22Rv1 (cell line): ENCODE measurements around the gene CFAP97D1.

Source experiments
- H3K27ac ChIP-seq: fragments of 450-650 bp; 2 replicates; pipeline ENCODE4 v1.5.1; 2017
- CTCF ChIP-seq: fragments of 450-650 bp; IDR thresholded peaks from 2 replicates; pipeline ENCODE4 v1.5.1; 2017; ENCODE audit warnings: mild to moderate bottlenecking
- ZFX ChIP-seq: fragments of 450-650 bp; IDR thresholded peaks from 2 replicates; pipeline ENCODE4 v1.6.1; 2017; ENCODE audit warnings: antibody characterized with exemption, borderline replicate concordance

CFAP97D1 gene

GRCh38 chr17:43800736-43801135 is 20.5 kb downstream of the CFAP97D1 start:
- no peak overlapping the region for H3K27ac ChIP-seq
- TF ChIP-seq CTCF (no peak), ZFX (no peak)

- no peak for TF ChIP-seq CTCF
- no peak for TF ChIP-seq ZFX
- H3K27ac ChIP-seq = no peak overlapping the region
Observed at GRCh38 chr17:43801844-43802243, 21.6 kb downstream of the CFAP97D1 start.

GRCh38 chr17:43803758-43804157 is 23.5 kb downstream of the CFAP97D1 start:
- H3K27ac ChIP-seq = no peak overlapping the region
- TF ChIP-seq CTCF (no peak), ZFX (no peak)

- H3K27ac ChIP-seq = no peak overlapping the region
- TF ChIP-seq ZFX (no peak), CTCF (no peak)
Observed at GRCh38 chr17:43805117-43805516, 24.9 kb downstream of the CFAP97D1 start.

GRCh38 chr17:43808076-43808475 is 27.8 kb downstream of the CFAP97D1 start:
- H3K27ac ChIP-seq = no peak overlapping the region
- TF ChIP-seq CTCF = no peak
- TF ChIP-seq ZFX = no peak

GRCh38 chr17:43809121-43809520 is 28.9 kb downstream of the CFAP97D1 start:
- TF ChIP-seq CTCF = no peak
- no peak for TF ChIP-seq ZFX

GRCh38 chr17:43810226-43810715 is 30.0 kb downstream of the CFAP97D1 start:
- TF ChIP-seq ZFX (no peak), CTCF (no peak)
- H3K27ac ChIP-seq = no peak overlapping the region

More at GRCh38 chr17:43809121-43809520, 28.9 kb downstream of the CFAP97D1 start:
- H3K27ac ChIP-seq = no peak overlapping the region
